PC-9 (cell line): ENCODE data around the gene CPD.

Experiments used
- CTCF ChIP-seq: fragments of 200-600 bp; sonication (generic); conservative IDR thresholded peaks from 2 replicates; pipeline ENCODE4 v1.6.1; 2017; ENCODE audit warnings: mixed run types, antibody characterized with exemption, mild to moderate bottlenecking, moderate library complexity
- EZH2 ChIP-seq: fragments of 200-600 bp; sonication (generic); IDR thresholded peaks from 2 replicates; pipeline ENCODE4 v1.8.0; 2017; ENCODE audit warnings: antibody characterized with exemption, low read depth

GRCh38 chr17:30422171-30422570, 43.4 kb downstream of the CPD start:
- TF ChIP-seq CTCF (no peak), EZH2 (no peak)
